ENCODE measurements around the gene RNF145.

- no peak for TF ChIP-seq POLR2A (IDR thresholded peaks at IDR 0.05)
- TF ChIP-seq, protein P1, sequence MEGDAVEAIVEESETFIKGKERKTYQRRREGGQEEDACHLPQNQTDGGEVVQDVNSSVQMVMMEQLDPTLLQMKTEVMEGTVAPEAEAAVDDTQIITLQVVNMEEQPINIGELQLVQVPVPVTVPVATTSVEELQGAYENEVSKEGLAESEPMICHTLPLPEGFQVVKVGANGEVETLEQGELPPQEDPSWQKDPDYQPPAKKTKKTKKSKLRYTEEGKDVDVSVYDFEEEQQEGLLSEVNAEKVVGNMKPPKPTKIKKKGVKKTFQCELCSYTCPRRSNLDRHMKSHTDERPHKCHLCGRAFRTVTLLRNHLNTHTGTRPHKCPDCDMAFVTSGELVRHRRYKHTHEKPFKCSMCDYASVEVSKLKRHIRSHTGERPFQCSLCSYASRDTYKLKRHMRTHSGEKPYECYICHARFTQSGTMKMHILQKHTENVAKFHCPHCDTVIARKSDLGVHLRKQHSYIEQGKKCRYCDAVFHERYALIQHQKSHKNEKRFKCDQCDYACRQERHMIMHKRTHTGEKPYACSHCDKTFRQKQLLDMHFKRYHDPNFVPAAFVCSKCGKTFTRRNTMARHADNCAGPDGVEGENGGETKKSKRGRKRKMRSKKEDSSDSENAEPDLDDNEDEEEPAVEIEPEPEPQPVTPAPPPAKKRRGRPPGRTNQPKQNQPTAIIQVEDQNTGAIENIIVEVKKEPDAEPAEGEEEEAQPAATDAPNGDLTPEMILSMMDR (IDR thresholded peaks at IDR 0.05), result no peak
These were observed 77.4 kb downstream of the RNF145 start for GRCh38 chr5:159131951-159132350.

All from uterus (tissue), 2 donors.